GM21528 (cell line): ENCODE data around the gene GABRA5.

Experiments
- ATAC-seq: cut with Tn5 transposase; IDR thresholded peaks from one replicate; pipeline ENCODE4 v1.9.1; 2021; ENCODE audit warnings: mild to moderate bottlenecking, moderate library complexity; ENCODE audit not compliant: unreplicated experiment, low FRiP score

Gene GABRA5

DNA sequence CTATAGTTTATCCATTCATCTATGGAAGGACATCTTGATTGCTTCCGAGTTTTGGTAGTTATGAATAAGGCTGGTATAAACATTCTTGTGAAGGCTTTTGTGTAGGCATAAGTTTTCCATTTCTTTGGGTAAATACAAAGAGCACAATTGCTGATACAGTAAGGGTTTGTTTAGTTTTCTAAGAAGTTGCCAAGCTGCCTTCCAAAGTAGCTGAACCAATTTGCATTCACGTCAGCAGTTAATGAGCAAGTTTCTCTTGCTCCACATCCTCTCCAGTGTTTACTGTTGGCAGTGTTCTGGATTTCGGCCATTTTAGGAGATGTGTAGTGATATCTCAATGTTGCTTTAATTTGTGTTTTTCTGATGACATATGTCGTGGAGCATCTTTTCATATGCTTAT is 34.2 kb downstream of the GABRA5 start:
- ATAC-seq, result no peak

DNA sequence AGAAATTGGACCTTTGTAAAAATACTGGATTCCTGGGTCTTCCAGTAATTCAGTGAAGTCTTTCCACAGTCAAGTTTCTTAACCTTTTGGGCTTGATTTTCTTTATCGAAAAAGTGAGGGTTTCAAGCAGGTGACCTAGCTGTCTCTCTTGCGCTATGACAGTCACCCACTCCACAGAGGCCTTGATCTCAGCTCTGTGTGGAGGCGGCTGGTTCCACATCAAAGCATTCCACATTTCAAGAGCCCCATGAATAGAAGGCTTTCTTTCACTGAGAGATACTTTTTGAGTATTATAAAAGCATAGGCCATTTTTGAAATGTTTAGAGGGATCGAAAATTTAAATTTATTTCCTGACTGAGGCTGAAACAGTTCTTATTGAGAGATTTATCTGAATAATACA is 43.9 kb downstream of the GABRA5 start:
- ATAC-seq, result no peak

DNA sequence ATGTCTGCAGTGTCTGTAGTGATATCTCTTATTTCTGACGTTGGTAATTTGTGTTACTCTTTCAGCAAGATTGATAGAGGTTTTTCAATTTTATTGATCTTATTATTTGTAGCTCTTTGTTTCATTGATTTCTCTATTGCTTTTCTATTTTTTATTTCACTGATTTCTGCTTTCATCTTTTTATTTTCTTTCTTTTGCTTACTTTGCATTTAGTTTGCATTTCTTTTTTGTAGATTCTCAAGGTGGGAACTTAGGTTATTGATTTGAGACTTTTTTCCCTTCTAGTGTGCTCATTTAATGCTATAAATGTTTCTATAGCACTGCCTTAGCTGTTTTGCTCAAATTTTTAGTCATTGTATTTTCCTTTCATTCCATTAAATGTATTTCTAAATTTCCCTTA is 54.6 kb downstream of the GABRA5 start:
- no peak for ATAC-seq

- no peak for ATAC-seq
These were observed 59.2 kb downstream of the GABRA5 start for GRCh38 chr15:26926081-26926480.

DNA sequence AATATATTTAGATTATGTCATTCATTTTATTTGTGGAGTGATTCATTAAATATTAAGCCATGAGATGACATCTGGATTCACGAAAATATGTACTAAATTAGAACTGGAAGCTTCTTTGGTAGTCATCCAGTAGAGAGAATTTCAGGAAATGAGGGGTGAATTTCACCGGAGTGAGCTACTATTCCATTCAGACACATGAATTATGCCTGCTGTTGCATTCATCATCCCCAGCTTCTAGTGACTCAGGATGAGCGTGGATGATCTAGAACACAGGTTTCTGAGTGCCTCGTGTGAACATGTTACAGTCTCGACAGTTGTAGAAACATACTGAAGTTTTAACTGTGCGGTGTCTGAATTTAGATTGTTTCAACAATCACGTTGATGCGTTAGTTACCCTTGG is 61.2 kb downstream of the GABRA5 start:
- ATAC-seq, result no peak

GRCh38 chr15:26929588-26929987 is 62.7 kb downstream of the GABRA5 start:
- ATAC-seq, result no peak

DNA sequence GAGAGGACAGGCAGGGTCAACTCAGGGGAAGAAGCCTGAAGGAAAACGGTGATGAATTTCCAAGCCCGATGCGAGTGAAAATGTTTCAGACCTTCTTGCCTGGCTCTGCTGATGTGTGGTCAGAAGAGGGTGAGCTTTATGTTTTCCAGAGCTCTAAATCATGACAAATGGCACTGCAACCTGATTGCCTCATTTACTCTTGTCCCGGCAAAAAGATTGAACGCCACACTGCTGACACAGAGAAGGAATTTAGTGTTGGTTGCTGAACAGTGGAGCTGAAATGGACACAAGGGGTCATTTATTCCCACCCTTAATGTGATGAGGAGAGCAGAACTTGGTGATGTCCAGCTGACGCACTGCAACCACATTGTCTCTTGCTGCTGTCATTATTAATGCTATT is 68.0 kb downstream of the GABRA5 start:
- ATAC-seq, result no peak

- no peak for ATAC-seq
These were observed 68.5 kb downstream of the GABRA5 start for GRCh38 chr15:26935322-26935721.

DNA sequence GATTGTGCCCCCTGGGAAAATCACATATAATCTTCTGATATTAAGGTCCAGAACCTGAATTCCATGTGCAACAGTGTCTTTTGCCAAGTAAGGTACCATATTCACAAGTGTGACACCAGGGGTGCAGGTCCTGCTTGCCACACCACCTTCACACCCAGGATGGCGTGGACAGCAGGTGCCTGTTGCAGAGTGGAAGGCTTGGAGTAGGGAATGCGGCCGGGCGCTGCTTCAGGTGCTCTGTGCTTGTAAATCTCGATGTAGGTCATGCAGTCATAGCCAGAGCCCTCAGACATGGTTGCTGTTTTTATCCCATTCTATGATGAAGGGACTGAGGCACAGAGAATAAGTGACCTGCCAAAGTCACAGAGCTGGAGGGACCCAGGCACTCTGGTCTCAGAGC is 69.6 kb downstream of the GABRA5 start:
- no peak for ATAC-seq

GRCh38 chr15:26937134-26937533 is 70.3 kb downstream of the GABRA5 start:
- ATAC-seq, result no peak

DNA sequence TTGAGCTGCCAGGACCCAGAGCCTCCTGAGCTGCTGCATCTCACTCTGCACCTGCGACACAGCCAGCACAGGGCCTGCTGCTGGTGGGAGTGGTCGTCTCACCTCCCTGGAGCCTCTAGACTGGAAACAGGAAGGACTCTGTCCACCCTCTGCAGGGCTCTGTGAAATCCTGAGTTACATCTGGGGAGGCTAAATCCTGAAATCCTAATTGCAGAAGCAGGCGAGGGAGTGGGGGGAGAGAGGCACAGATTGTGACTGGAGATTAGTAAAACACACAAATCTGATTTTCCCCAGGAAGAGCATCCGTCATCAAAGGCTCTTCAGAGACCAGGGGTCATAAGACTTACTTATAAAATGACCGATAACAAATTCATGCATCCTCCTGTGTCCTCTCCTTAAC is 72.5 kb downstream of the GABRA5 start:
- ATAC-seq, result no peak

GRCh38 chr15:26941489-26941888 is 74.6 kb downstream of the GABRA5 start:
- no peak for ATAC-seq

DNA sequence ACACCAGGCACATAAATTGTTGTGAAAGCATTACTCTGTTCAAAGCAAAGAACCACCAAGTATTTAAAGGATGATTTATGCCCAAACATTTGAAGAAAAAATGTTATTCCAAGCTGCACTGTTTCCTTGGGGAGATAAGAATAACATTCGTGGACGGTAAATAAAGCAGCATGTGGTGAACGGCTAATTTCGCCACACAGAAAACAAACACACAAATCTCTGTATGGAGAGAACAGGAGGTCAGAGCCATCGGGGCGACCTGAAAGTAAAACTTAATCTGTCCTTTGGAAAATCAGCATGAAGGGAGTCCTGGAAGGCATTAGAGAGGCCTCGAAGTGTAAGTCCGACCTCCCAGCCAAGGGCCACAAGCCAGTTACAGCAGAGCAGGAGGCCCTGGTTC is 77.0 kb downstream of the GABRA5 start:
- ATAC-seq, result no peak

DNA sequence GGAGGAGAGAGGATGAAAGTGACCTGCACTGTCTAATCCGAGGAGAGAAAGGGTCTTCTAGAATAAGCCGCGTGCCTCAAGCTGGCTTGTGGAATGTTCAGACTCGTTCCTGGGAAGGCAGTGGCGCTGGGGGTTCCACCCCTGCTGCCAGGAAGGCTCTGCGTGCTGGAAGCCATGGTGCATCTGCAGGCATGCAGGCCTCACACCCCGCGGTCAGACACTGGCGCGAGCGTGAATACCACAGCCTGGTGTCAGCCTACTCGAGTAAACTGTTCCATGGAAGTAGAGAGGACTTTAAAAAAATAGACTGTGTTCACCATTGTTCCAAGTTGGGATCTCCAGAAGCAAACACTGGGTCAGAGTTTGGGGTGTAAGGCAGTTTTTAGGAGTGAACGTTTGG is 78.2 kb downstream of the GABRA5 start:
- no peak for ATAC-seq

- no peak for ATAC-seq
These were observed 83.1 kb downstream of the GABRA5 start for GRCh38 chr15:26950001-26950400.

DNA sequence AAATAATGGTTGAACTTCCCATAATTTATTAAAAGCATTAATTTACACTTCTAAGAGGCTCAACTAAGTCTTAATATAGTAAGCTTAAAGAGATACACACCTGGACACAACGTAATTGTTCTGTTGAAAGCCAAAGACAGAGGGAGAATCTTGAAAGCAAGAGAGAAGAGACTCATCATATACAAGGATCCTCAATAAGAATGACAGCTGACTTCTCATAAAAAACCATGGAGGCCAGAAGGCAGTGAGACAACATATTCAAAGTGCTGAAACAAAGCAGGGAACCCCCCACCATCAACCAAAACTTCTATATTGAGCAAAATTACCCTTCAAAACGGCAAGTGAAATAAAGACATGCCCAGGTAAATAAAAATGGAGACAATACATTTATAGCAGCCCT is 87.5 kb downstream of the GABRA5 start:
- ATAC-seq, result no peak

DNA sequence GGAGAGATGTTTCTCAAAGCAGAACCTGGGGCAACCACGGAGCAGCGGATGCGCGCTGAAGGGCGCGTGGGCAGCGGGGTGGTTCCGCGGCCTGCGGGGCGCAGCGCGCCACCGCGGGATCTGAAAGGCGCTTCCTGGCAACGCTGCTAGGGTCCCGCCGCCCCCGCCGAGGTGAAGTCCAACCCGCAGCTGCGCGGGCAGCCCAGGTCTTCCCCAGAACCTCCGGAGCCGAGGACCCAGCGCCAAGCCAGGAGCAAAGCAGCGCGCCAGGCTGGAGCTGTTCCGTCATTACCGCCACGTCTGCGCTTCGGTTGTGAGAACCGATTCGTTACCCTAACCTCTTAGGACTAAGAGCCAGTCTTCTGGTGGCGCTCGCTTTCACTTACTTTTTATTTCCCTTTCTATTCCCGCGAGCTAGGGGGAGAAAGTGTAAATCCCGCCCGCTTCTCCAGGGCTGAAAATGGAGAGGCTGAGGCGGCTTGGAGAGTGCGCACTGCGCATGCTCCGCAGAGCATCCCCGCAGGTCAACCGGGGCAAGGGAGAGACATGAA is 100.9 kb downstream of the GABRA5 start:
- no peak for ATAC-seq

DNA sequence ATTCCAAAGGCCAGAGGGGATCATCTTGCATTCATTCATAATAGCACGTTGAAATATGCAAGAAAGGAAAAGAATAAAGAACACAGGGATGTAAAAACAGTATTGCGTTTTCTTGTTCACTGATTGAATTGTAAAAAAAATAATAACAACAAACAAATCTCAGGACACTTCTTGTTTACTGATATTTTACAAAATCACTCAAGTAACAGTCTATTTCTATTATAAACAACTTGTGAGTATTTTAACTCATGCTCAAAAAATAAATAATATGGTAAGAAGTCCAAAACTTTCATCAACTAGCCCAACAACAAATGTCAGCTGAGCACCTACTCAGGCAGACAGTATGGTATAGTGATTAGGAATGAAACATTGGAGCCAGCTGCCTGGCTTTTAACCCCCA is 101.9 kb downstream of the GABRA5 start:
- no peak for ATAC-seq

GRCh38 chr15:26970712-26971210 is 103.9 kb downstream of the GABRA5 start, which contains the start of gene GABRG3:
Gene GABRG3, plus strand, starts transcription at chr15:26971181.
- no peak for ATAC-seq

- ATAC-seq, result no peak
These were observed 104.6 kb downstream of the GABRA5 start for GRCh38 chr15:26971271-26972018.

DNA sequence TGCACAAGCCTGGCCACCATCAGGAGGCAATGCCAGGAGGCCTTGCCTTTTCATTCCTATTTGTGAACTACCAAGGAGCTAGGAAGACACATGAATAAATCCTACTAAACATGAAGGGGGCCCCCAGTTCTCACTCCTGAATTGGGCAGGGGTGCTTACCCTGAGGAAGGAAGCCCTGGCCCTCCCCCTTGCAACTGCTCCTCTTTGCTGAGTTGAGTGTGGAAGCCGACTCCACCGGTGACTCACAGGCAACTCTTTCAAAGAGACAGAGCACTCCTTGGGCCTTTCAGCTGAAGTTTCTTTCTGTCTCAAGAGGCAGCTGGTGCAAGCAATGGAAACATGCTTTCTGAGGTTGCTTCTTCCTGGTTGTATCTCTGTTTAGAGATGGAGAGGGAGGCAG is 105.8 kb downstream of the GABRA5 start:
- no peak for ATAC-seq

DNA sequence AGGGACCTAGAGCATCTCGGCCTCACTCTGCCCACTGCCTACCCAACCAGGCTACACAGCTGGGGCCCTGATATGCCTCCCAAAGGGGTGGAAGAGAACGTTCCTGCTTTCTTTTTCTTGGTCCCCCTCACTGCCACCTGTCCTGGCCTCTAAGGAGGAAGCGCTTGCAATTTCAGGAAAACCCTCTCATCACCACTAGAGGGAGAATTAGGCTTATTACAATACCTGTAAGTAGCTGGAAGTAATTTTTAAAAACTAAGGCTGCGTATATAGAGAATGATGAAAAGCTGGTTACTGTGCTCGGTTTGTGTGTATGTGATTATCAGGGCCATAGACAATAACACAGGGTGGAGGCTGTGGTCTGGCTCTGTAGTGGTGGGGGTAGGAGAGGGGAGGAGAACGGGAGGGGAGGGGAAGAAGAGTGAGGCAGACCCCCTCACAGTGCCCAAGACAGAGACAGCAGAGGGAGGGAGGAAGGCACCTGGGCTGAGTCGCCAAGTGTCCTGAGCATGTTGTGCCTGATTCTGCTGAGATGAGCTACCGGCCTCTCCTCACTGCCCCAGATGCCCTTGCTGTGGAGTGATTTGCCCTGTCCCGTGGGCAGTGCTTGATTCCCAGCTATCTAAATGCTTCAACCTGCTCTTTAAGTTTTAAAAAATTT is 107.4 kb downstream of the GABRA5 start:
- no peak for ATAC-seq
